HCT116 (cell line): ENCODE results near the gene FMN2. TPM values are rescaled to one million over a fixed set of nuclear protein-coding genes. Genes with fewer than 3 reads are reported as not detected.
A peak's percentile ranks its signal among the peaks of the same experiment; 100 is the strongest.

Source experiments
- ATAC-seq: fragments of 200-7000 bp; cut with Tn5 transposase; 2 replicates; pipeline ENCODE4 v1.9.1; 2020; ENCODE audit warnings: mild to moderate bottlenecking, moderate library complexity
- BruUV-seq: library from RNA; stranded (reverse); fragments of 400-500 nt; replicated peaks from 2 replicates; lab custom pipeline; 2021; lab: Mats Ljungman, UMichigan
- CTCF ChIA-PET: fragments of 300-600 bp; sonication (Branson Sonifier 250); formaldehyde crosslinking; loops from one replicate; lab custom pipeline; 2021; ENCODE audit warnings: antibody characterized with exemption; lab: Charles Lee
- POLR2A ChIA-PET: fragments of 300-600, 350-600 bp; sonication (Branson Sonifier 250); formaldehyde crosslinking; loops from one replicate; lab custom pipeline; 2021; ENCODE audit warnings: antibody characterized with exemption; lab: Charles Lee
- RAD21 ChIA-PET, 2 experiments: fragments of 300-600 bp; sonication (Branson Sonifier 250); formaldehyde crosslinking; loops; one replicate each; lab custom pipeline; 2023; ENCODE audit warnings: low total read pairs in 2 of 2; ENCODE audit not compliant: uncharacterized antibody in 2 of 2, unreplicated experiment in 2 of 2, low non-redundant PET in 1 of 2; lab: Charles Lee
- DNase-seq: peaks from one replicate; pipeline ENCODE4 v3.0.0-alpha.2; 2010; ENCODE audit warnings: low read depth, low spot score
- H2AFZ ChIP-seq: fragments of 200-600 bp; shearing (Covaris generic), sonication (generic); 2 replicates; pipeline ENCODE4 v1.6.1; 2017; ENCODE audit warnings: low read depth, mixed run types, mixed read lengths, antibody characterized with exemption, low read length; ENCODE audit not compliant: poor library complexity, severe bottlenecking
- H3K27ac ChIP-seq: 2 replicates; pipeline ENCODE4 v1.5.1; 2012; ENCODE audit warnings: low read depth, low read length
- H3K27me3 ChIP-seq: fragments of 200-600 bp; sonication (generic); 2 replicates; pipeline ENCODE4 v1.6.1; 2016; ENCODE audit warnings: mixed run types, low read length, mixed read lengths; ENCODE audit not compliant: insufficient read depth
- H3K36me3 ChIP-seq, 2 experiments: fragments of 200-500 bp in 1 of 2; fragments of 200-600 bp in 1 of 2; sonication (Bioruptor generic) in 1 of 2; sonication (generic) in 1 of 2; 2 replicates each; pipeline versions ENCODE4 v1.5.1 to v1.6.1; 2014 to 2016; ENCODE audit warnings: low read length in 2 of 2, inconsistent platforms in 1 of 2, mixed read lengths in 1 of 2, mixed run types in 1 of 2; ENCODE audit not compliant: insufficient read depth in 2 of 2, control insufficient read depth in 1 of 2
- H3K4me1 ChIP-seq, 2 experiments: fragments of 200-600 bp in 1 of 2; sonication (generic) in 1 of 2; 2 replicates each; pipeline versions ENCODE4 v1.5.1 to v1.6.1; 2012 to 2017; ENCODE audit warnings: low read length in 2 of 2, inconsistent platforms in 1 of 2, mild to moderate bottlenecking in 1 of 2, mixed read lengths in 1 of 2, mixed run types in 1 of 2, moderate library complexity in 1 of 2; ENCODE audit not compliant: insufficient read depth in 2 of 2, control insufficient read depth in 1 of 2
- H3K4me2 ChIP-seq: fragments of 200-600 bp; sonication (generic); 2 replicates; pipeline ENCODE4 v1.6.1; 2017; ENCODE audit warnings: mixed run types, low read length, mixed read lengths
- H3K4me3 ChIP-seq, 2 experiments: fragments of 200-600 bp in 1 of 2; sonication (generic) in 1 of 2; replicated peaks in 1 of 2; 2 replicates each; pipeline ENCODE4 v1.5.1; 2011 to 2016; ENCODE audit warnings: low read length in 2 of 2, control low read depth in 1 of 2, low read depth in 1 of 2, mild to moderate bottlenecking in 1 of 2, mixed read lengths in 1 of 2, mixed run types in 1 of 2
- H3K79me2 ChIP-seq: fragments of 200-600 bp; sonication (generic); 2 replicates; pipeline ENCODE4 v1.6.1; 2017; ENCODE audit warnings: mild to moderate bottlenecking, mixed run types, low read length, moderate library complexity, mixed read lengths; ENCODE audit not compliant: insufficient read depth
- H3K9ac ChIP-seq: fragments of 200-600 bp; sonication (generic); 2 replicates; pipeline ENCODE4 v1.6.1; 2016; ENCODE audit warnings: low read length, mixed read lengths
- H3K9me2 ChIP-seq: fragments of 200-600 bp; sonication (generic), shearing (Covaris generic); 2 replicates; pipeline ENCODE4 v1.6.1; 2017; ENCODE audit warnings: mixed run types, mild to moderate bottlenecking, moderate library complexity; ENCODE audit not compliant: insufficient read depth
- H3K9me3 ChIP-seq, 2 experiments: fragments of 200-500 bp in 1 of 2; fragments of 200-600 bp in 1 of 2; sonication (Bioruptor generic) in 1 of 2; sonication (generic) in 1 of 2; 2 replicates each; pipeline ENCODE4 v1.6.1; 2014 to 2017; ENCODE audit warnings: low read length in 2 of 2, mixed read lengths in 2 of 2, inconsistent platforms in 1 of 2, low read depth in 1 of 2, mild to moderate bottlenecking in 1 of 2, mixed run types in 1 of 2, moderate library complexity in 1 of 2; ENCODE audit not compliant: control insufficient read depth in 1 of 2, insufficient read depth in 1 of 2
- H4K20me1 ChIP-seq: fragments of 200-600 bp; sonication (generic), shearing (Covaris generic); 2 replicates; pipeline ENCODE4 v1.6.1; 2017; ENCODE audit warnings: mixed run types, mild to moderate bottlenecking, moderate library complexity; ENCODE audit not compliant: insufficient read depth
- CTCF ChIP-seq, 3 experiments: fragments of 200-600 bp in 1 of 3; sonication (generic) in 1 of 3; IDR thresholded peaks in 2 of 3; conservative IDR thresholded peaks in 1 of 3; 2 replicates each; pipeline ENCODE4 v1.5.1; 2012 to 2017; ENCODE audit warnings: low read depth in 2 of 3, low read length in 2 of 3, antibody characterized with exemption in 1 of 3, borderline replicate concordance in 1 of 3, control low read depth in 1 of 3, mild to moderate bottlenecking in 1 of 3, mixed read lengths in 1 of 3, mixed run types in 1 of 3, moderate library complexity in 1 of 3; ENCODE audit not compliant: insufficient read depth in 1 of 3
- EZH2 ChIP-seq: fragments of 200-600 bp; sonication (generic); IDR thresholded peaks from 2 replicates; pipeline ENCODE4 v1.6.1; 2017; ENCODE audit warnings: antibody characterized with exemption, mixed run types
- POLR2A ChIP-seq: IDR thresholded peaks from 2 replicates; pipeline ENCODE4 v1.7.0; 2011; ENCODE audit warnings: borderline replicate concordance; ENCODE audit not compliant: insufficient read depth, insufficient read length; ENCODE audit errors: extremely low read depth
- RAD21 ChIP-seq: IDR thresholded peaks from 2 replicates; pipeline ENCODE4 v1.6.1; 2012; ENCODE audit warnings: low read depth, mild to moderate bottlenecking
- TCF7L2 ChIP-seq: IDR thresholded peaks from 2 replicates; pipeline ENCODE4 v1.7.0; 2011; ENCODE audit warnings: borderline replicate concordance, inconsistent platforms; ENCODE audit not compliant: insufficient read depth, insufficient read length; ENCODE audit errors: extremely low read depth
- ZBTB33 ChIP-seq: IDR thresholded peaks from 2 replicates; pipeline ENCODE4 v1.6.1; 2011; ENCODE audit warnings: mild to moderate bottlenecking, low read length, moderate library complexity; ENCODE audit not compliant: insufficient replicate concordance; ENCODE audit errors: extremely low read depth
- intact Hi-C: fragments of 100-400 bp; cut with micrococcal nuclease; formaldehyde crosslinking; loops from 2 replicates; pipeline ENCODE4 v1.10.0; 2022
- total RNA-seq: library from RNA; stranded (reverse); gene quantifications from one replicate; pipeline ENCODE4 v1.2.1, GENCODE V29; 2021; ENCODE audit not compliant: unreplicated experiment

FMN2 gene
- total RNA-seq, 1 experiment from 2014 or later: not detected

DNA sequence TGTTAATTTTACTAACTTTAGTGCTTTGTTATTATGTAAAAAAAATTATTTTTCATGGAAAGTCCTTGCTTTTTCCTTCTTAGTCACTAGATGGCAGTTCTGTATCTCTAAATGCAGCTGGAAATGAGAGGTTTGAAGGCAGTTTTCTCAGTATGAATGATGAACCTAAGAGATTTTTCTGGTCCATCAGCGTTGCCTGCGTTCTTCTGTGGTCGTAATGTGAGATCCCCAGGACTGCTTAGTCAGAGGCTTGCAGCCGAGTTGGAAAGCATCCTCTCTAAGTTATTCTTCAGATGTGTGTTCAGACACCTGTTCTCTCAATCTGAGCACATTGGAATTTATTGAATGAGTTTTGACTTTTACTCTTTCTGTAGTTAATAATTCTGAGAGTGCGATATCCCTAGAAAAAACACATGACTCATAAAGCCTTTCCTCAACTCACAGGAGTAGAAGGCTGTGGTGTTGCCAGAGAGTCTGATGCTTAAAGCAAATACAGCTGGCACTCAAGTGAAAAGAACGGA, 99.3 kb downstream of the FMN2 start:
- Histone ChIP-seq H2AFZ (no peak overlapping the region), H3K27me3 (no peaks in the 10 kb centered on the region), H3K36me3 (no peaks in the 10 kb centered on the region), H3K4me2 (no peak overlapping the region), H4K20me1 (no peaks in the 10 kb centered on the region), H3K4me1 (no peaks in the 10 kb centered on the region), H3K79me2 (no peaks in the 10 kb centered on the region), H3K4me3 (no peak overlapping the region), H3K27ac (no peak overlapping the region), H3K9ac (no peak overlapping the region), H3K9me2 (no peaks in the 10 kb centered on the region), H3K9me3 (no peaks in the 10 kb centered on the region; a peak in 2 of 4 replicates)
- DNase-seq (no peak), ATAC-seq (no peak)
- BruUV-seq: no TSS peak
- ChIA-PET RAD21 (no interaction called here), POLR2A (no interaction called here), CTCF (no interaction called here)
- TF ChIP-seq CTCF (IDR thresholded peaks at IDR 0.05 in 2 of 3, conservative IDR thresholded peaks at IDR 0.05 in 1 of 3; ENCODE audit: borderline replicate concordance in 1 of 3, insufficient read depth in 1 of 3, low read depth in 2 of 3, low read length in 2 of 3) (peak in 2 of 3 experiments; percentile 5 to 14; a peak in 1 of 6 replicates), EZH2 (no peak), RAD21 (peak; percentile 30; the same call in 1 of the 2 replicates)
- intact Hi-C loops: loop anchor here (10.0 kb wide), 1 partner anchor 1304 kb away; no protein-coding TSS in a partner anchor

DNA sequence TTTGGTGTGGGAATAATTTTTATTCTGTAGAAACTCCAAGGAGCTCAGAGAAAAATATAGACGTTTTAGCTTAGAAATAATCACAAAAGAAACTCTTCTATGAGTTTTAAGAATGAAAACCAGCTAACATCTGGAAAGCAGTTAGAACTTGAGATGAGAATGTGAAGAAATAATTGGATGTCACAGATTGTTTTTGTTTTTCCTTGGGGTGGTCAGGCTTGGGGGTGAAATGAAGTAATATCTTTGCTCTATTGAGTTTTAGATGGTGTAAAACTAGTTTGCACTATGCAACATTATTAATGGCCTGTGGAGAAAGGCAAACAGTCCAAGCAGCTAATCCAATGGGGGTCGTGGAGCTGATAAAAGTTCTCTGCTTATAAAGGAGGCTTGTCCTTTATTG, 101.2 kb downstream of the FMN2 start:
- H3K27me3 ChIP-seq: no peaks in the 10 kb centered on the region
- H3K27ac ChIP-seq: no peak overlapping the region
- intact Hi-C loops: loop anchor here (10.0 kb wide), 1 partner anchor 1302 kb away; no protein-coding TSS in a partner anchor
- H3K4me2 ChIP-seq: no peak overlapping the region
- ChIA-PET POLR2A (no interaction called here), RAD21 (no interaction called here), CTCF (no interaction called here)
- no peaks in the 10 kb centered on the region for H4K20me1 ChIP-seq
- TF ChIP-seq POLR2A: no peak
- no peak for TF ChIP-seq ZBTB33
- no peak for TF ChIP-seq EZH2
- no peak for TF ChIP-seq TCF7L2
- no peaks in the 10 kb centered on the region for H3K79me2 ChIP-seq
- H3K9me3 ChIP-seq: peaks cover 0 to 3% of the 10 kb centered on the region in 2 experiments; a peak in 2 of 4 replicates
- no peak overlapping the region for H3K4me3 ChIP-seq
- H3K4me1 ChIP-seq: no peaks in the 10 kb centered on the region
- H2AFZ ChIP-seq: no peak overlapping the region
- no peaks in the 10 kb centered on the region for H3K36me3 ChIP-seq
- DNase-seq: no peak
- no peaks in the 10 kb centered on the region for H3K9me2 ChIP-seq
- no peak for ATAC-seq
- no peak overlapping the region for H3K9ac ChIP-seq
- no TSS peak for BruUV-seq
